ENCODE data around the gene CEMIP.

CEMIP gene

GRCh38 chr15:81000624-81001151 lies 221.5 kb downstream of the CEMIP start, which contains the start of gene TLNRD1:
TLNRD1 (plus strand) TSS chr15:81000923; CDS start chr15:81002272, 1,349 bp downstream.
- peak within 1 kb of the TSS; percentile 80 for H3K4me3 ChIP-seq (ENCODE audit: insufficient read depth, low read depth, low read length, poor library complexity, severe bottlenecking)
- peaks cover 32% of the 10 kb centered on the region for H3K4me1 ChIP-seq (ENCODE audit: control insufficient read depth, insufficient read depth, low read length, poor library complexity, severe bottlenecking)
- H3K36me3 ChIP-seq (ENCODE audit: control insufficient read depth, insufficient read depth, low read length): peaks cover 8% of the 10 kb centered on the region
- H3K27ac ChIP-seq (ENCODE audit: insufficient read depth, low read length, poor library complexity, severe bottlenecking): peak within 1 kb of the TSS; percentile 93
- H3K27me3 ChIP-seq (replicated peaks; ENCODE audit: control insufficient read depth, insufficient read depth, low read length, poor library complexity, severe bottlenecking): no peaks in the 10 kb centered on the region
- DNase-seq: peak; percentile 75 to 81 (median 77)
- H3K9me3 ChIP-seq (ENCODE audit: control insufficient read depth, low read length): no peaks in the 10 kb centered on the region

Measured in effector memory CD4-positive, alpha-beta T cell (primary cell).